Kidney epithelial cell (primary cell): ENCODE data around the gene PFKL. TPM values are rescaled to one million over a fixed set of nuclear protein-coding genes. Genes with fewer than 3 reads are reported as not detected.

Experiments
- DNase-seq: peaks from one replicate; pipeline ENCODE4 v3.0.0-alpha.2; 2010; ENCODE audit warnings: low read depth
- H3K27me3 ChIP-seq: 2 replicates; pipeline ENCODE4 v1.6.0; 2011; ENCODE audit warnings: low read length; ENCODE audit not compliant: control insufficient read depth, insufficient read depth
- H3K36me3 ChIP-seq: 2 replicates; pipeline ENCODE4 v1.5.1; 2011; ENCODE audit warnings: low read length; ENCODE audit not compliant: control insufficient read depth, insufficient read depth
- H3K4me3 ChIP-seq: 2 replicates; pipeline ENCODE4 v1.5.1; 2011; ENCODE audit warnings: low read depth, mild to moderate bottlenecking, control low read depth, low read length
- total RNA-seq: library from RNA; depleted of rRNA; stranded (reverse); fragments of >200 nt; gene quantifications from 2 replicates; pipeline ENCODE4 v1.2.3, GENCODE V29; 2015
- TF ChIP-seq, protein P1 (sequence below): IDR thresholded peaks from 2 replicates; pipeline ENCODE4 v1.5.1; 2011; ENCODE audit warnings: mild to moderate bottlenecking, moderate library complexity, low read length, control low read depth, inconsistent platforms; ENCODE audit not compliant: insufficient read depth, poor library complexity, severe bottlenecking

The PFKL gene
- total RNA-seq, 1 donor from 2014 or later, result 75.8 TPM

GRCh38 chr21:44344541-44345183 lies 44.8 kb downstream of the PFKL start:
- no peak for DNase-seq

DNA sequence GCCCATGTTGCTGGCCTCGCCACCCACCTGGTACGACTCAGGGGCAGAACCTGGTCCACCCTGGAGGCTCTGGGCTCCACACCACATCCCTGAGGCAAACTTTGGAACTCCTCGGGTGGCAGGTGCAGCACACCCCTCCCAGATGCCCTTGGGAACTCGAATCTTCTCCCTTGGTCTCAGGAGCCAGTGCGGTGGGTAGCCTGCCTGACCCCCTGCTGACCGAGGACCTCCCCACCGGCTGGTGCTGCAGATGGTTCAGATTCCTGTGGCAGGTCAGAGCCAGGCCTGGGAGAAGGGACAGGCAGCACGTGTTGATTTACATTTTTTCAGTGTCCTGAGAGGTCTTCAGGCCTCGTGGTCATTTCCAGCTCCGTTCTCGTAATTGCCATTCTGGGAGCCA lies 45.6 kb downstream of the PFKL start:
- no peak for DNase-seq
- no peak overlapping the region for H3K4me3 ChIP-seq
- H3K27me3 ChIP-seq, result peaks cover 23% of the 10 kb centered on the region
- no peaks in the 10 kb centered on the region for H3K36me3 ChIP-seq
- TF ChIP-seq, protein P1, sequence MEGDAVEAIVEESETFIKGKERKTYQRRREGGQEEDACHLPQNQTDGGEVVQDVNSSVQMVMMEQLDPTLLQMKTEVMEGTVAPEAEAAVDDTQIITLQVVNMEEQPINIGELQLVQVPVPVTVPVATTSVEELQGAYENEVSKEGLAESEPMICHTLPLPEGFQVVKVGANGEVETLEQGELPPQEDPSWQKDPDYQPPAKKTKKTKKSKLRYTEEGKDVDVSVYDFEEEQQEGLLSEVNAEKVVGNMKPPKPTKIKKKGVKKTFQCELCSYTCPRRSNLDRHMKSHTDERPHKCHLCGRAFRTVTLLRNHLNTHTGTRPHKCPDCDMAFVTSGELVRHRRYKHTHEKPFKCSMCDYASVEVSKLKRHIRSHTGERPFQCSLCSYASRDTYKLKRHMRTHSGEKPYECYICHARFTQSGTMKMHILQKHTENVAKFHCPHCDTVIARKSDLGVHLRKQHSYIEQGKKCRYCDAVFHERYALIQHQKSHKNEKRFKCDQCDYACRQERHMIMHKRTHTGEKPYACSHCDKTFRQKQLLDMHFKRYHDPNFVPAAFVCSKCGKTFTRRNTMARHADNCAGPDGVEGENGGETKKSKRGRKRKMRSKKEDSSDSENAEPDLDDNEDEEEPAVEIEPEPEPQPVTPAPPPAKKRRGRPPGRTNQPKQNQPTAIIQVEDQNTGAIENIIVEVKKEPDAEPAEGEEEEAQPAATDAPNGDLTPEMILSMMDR, result no peak

More at GRCh38 chr21:44344541-44345183, 44.8 kb downstream of the PFKL start:
- no peaks in the 10 kb centered on the region for H3K36me3 ChIP-seq
- H3K4me3 ChIP-seq, result no peak overlapping the region
- TF ChIP-seq, protein P1, result no peak
- H3K27me3 ChIP-seq, result peaks cover 19% of the 10 kb centered on the region

GRCh38 chr21:44347911-44348451 lies 48.1 kb downstream of the PFKL start:
- TF ChIP-seq, protein P1, result no peak
- Histone ChIP-seq H3K4me3 (no peak overlapping the region), H3K36me3 (no peaks in the 10 kb centered on the region), H3K27me3 (peaks cover 47% of the 10 kb centered on the region)
- DNase-seq, result no peak

- no peak overlapping the region for H3K4me3 ChIP-seq
- no peak for DNase-seq
- H3K27me3 ChIP-seq, result peaks cover 51% of the 10 kb centered on the region
- H3K36me3 ChIP-seq, result no peaks in the 10 kb centered on the region
- TF ChIP-seq, protein P1, result no peak
Measured at GRCh38 chr21:44348861-44349260, 49.0 kb downstream of the PFKL start.

DNA sequence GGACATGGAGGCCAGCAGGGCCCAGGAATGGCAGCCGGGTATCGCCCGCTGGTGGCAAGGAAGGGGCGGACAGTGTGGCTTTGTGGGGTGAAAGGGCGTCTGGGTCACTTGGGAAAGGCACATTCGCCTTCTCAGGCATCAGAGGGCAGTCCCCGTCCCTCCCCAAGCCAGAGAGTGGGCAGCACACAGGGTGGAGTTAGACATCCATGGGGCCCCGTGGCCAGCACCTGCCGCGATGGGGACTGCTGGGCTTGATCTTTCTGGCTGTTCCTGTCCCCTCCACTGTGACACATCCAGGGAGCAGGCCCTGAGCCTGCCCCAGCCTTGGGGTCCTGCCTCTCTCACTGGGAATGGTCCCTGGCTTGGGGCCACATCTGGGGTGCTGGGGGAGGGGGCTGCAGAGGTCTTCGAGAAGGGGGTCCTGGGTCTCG lies 49.6 kb downstream of the PFKL start:
- Histone ChIP-seq H3K4me3 (no peak overlapping the region), H3K27me3 (peaks cover 51% of the 10 kb centered on the region), H3K36me3 (no peaks in the 10 kb centered on the region)
- no peak for DNase-seq
- TF ChIP-seq, protein P1, result no peak
